Upper lobe of left lung (tissue), 6 donors: ENCODE results near the gene TMEM135. TPM values are rescaled to one million over a fixed set of nuclear protein-coding genes. Genes with fewer than 3 reads are reported as not detected.

Experiments
- ATAC-seq, 2 donors: fragments of 200-7000 bp; cut with Tn5 transposase; one replicate each; pipeline ENCODE4 v1.9.1; 2022; ENCODE audit warnings: mild to moderate bottlenecking in 2 of 2, moderate library complexity in 2 of 2; ENCODE audit not compliant: low FRiP score in 2 of 2
- DNase-seq, 2 donors: peaks; one replicate each; pipeline ENCODE4 v3.0.0-alpha.2; 2019 to 2020
- H3K27ac ChIP-seq, 4 donors: fragments of 200-600 bp; sonication (generic); one replicate each; pipeline ENCODE4 v1.5.1; 2016 to 2019
- H3K27me3 ChIP-seq, 4 donors: fragments of 200-600 bp; sonication (generic); one replicate each; pipeline ENCODE4 v1.5.1; 2017 to 2019
- H3K36me3 ChIP-seq, 4 donors: fragments of 200-600 bp; sonication (generic); one replicate each; pipeline ENCODE4 v1.5.1; 2016 to 2019
- H3K4me1 ChIP-seq, 4 donors: fragments of 200-600 bp; sonication (generic); one replicate each; pipeline ENCODE4 v1.5.1; 2018 to 2019
- H3K4me3 ChIP-seq, 4 donors: fragments of 200-600 bp; sonication (generic); one replicate each; pipeline ENCODE4 v1.5.1; 2017 to 2019; ENCODE audit warnings: mild to moderate bottlenecking in 2 of 4, moderate library complexity in 1 of 4
- H3K9me3 ChIP-seq, 4 donors: fragments of 200-600 bp; sonication (generic); one replicate each; pipeline ENCODE4 v1.5.1; 2018 to 2019
- EP300 ChIP-seq, 4 donors: sonication (generic); formaldehyde crosslinking; IDR thresholded peaks; one replicate each; pipeline ENCODE4 v1.5.1; 2017; ENCODE audit warnings: antibody characterized with exemption in 4 of 4, control low read depth in 2 of 4
- POLR2A ChIP-seq, 4 donors: fragments of 450-650 bp; IDR thresholded peaks; one replicate each; pipeline ENCODE4 v1.5.1; 2016 to 2017; ENCODE audit warnings: antibody characterized with exemption in 4 of 4, mild to moderate bottlenecking in 2 of 4
- POLR2AphosphoS5 ChIP-seq, 2 donors: sonication (generic); formaldehyde crosslinking; IDR thresholded peaks; one replicate each; pipeline ENCODE4 v1.5.1; 2017; ENCODE audit warnings: antibody characterized with exemption in 2 of 2
- WGBS, 2 donors: methylation state at CpG; one replicate each; pipeline ENCODE4 v1.1.5; 2017 to 2018; 5-methylcytosine and 5-hydroxymethylcytosine counted together
- total RNA-seq, 6 donors: library from RNA; depleted of rRNA in 4 of 6; stranded (reverse); fragments of >200 nt in 4 of 6; gene quantifications; one replicate each; pipeline versions ENCODE4 v1.1.0 to v1.2.1, GENCODE V29; 2016 to 2021
- TF ChIP-seq, protein P1 (sequence below), 6 experiments: fragments of 450-650 bp in 4 of 6; fragments of 200-600 bp in 2 of 6; sonication (generic) in 2 of 6; IDR thresholded peaks; one replicate each; pipeline ENCODE4 v1.5.1; 2016 to 2019; ENCODE audit warnings: antibody characterized with exemption in 6 of 6
- donor health status: DM: no; HTN: no; CAD: no; lungs with moderate emphysema.
- donor health status: DM: no; HTN: yes; CAD: no; lungs with severe emphysema.

TMEM135 gene
- total RNA-seq, 6 donors from 2014 or later = 12.6 to 33.5 (median 19.1) TPM

DNA sequence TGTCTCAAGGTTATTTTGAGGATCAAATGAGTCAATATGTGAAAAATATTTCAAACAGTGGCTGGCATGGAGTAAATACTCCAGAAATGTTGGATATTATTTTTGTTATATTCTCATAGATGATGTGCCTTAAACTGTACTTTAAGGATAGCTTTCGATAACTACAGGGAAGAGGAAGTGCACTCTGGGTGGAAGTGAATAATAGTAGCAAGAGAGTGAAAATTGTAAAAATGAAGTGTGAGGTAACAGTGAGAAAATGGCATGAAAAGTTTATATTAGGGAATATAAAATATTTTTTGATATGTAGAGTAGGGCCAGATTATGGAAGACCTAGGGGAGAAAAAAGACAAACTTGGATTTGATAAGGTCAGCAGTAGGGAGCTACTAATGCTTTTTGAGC, 258.9 kb downstream of the TMEM135 start:
- DNase-seq (no peak), ATAC-seq (no peak)
- TF ChIP-seq POLR2AphosphoS5 (IDR thresholded peaks at IDR 0.05) (no peak), EP300 (IDR thresholded peaks at IDR 0.05) (no peak), POLR2A (IDR thresholded peaks at IDR 0.05) (no peak)
- TF ChIP-seq, protein P1, sequence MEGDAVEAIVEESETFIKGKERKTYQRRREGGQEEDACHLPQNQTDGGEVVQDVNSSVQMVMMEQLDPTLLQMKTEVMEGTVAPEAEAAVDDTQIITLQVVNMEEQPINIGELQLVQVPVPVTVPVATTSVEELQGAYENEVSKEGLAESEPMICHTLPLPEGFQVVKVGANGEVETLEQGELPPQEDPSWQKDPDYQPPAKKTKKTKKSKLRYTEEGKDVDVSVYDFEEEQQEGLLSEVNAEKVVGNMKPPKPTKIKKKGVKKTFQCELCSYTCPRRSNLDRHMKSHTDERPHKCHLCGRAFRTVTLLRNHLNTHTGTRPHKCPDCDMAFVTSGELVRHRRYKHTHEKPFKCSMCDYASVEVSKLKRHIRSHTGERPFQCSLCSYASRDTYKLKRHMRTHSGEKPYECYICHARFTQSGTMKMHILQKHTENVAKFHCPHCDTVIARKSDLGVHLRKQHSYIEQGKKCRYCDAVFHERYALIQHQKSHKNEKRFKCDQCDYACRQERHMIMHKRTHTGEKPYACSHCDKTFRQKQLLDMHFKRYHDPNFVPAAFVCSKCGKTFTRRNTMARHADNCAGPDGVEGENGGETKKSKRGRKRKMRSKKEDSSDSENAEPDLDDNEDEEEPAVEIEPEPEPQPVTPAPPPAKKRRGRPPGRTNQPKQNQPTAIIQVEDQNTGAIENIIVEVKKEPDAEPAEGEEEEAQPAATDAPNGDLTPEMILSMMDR (IDR thresholded peaks at IDR 0.05) = no peak
- Histone ChIP-seq H3K27ac (no peak overlapping the region), H3K4me3 (no peak overlapping the region), H3K4me1 (peaks cover 0 to 6% (median 2%) of the 10 kb centered on the region in 4 donors), H3K9me3 (no peaks in the 10 kb centered on the region), H3K27me3 (no peaks in the 10 kb centered on the region), H3K36me3 (no peaks in the 10 kb centered on the region)
- 78 to 86% methylated on average over 1 of the region's 1 CpG for WGBS, 2 donors

DNA sequence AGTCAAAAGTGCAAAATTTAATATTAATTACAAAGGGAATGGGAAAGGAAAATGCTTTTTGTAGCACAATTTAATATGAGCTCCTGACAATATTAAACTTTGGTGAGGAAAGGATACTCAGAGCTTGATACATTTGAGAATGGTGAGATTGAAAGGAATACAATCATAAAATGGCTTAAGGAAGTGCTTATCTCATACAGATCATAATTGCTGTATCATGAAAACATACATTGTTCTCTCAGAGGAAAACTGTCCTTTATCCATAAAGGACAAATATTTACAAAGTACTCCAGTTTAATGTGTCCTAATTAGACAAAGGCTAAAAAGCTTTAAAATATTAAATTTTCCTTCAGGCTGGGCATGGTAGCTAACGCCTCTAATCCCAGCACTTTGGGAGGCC, 260.4 kb downstream of the TMEM135 start:
- H3K36me3 ChIP-seq = no peaks in the 10 kb centered on the region
- no peak for DNase-seq
- WGBS, 2 donors = 100% methylated on average over 1 of the region's 1 CpG
- no peaks in the 10 kb centered on the region for H3K27me3 ChIP-seq
- H3K4me1 ChIP-seq = peaks cover 0 to 6% (median 4%) of the 10 kb centered on the region in 4 donors
- no peak overlapping the region for H3K27ac ChIP-seq
- no peak for ATAC-seq
- H3K9me3 ChIP-seq = no peaks in the 10 kb centered on the region
- H3K4me3 ChIP-seq = no peak overlapping the region
- no peak for TF ChIP-seq EP300 (IDR thresholded peaks at IDR 0.05)

DNA sequence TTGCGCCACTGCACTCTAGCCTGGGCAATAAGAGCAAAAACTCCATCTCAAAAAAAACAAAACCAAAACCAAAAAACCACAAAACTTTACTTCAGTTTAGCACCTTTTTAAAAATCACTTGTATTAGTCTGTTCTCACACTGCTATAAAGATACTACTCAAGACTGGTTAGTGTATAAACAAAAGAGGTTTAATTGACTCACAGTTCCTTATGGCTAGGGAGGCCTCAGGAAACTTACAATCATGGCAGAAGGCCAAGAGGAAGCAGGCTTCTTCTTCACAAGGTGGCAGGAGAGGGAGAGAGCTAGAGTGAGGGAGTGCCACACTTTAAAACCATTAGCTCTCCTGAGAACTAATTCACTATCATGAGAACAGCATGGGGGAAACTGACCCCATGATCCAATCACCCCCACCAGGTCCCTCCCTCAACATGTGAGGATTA, 261.3 kb downstream of the TMEM135 start:
- Histone ChIP-seq H3K27ac (no peak overlapping the region), H3K27me3 (no peaks in the 10 kb centered on the region), H3K9me3 (no peaks in the 10 kb centered on the region), H3K4me3 (no peak overlapping the region), H3K4me1 (peaks cover 0 to 6% (median 4%) of the 10 kb centered on the region in 4 donors), H3K36me3 (no peaks in the 10 kb centered on the region)
- ATAC-seq (no peak), DNase-seq (no peak)
- TF ChIP-seq POLR2A (IDR thresholded peaks at IDR 0.05) (no peak), POLR2AphosphoS5 (IDR thresholded peaks at IDR 0.05) (no peak), EP300 (IDR thresholded peaks at IDR 0.05) (no peak)
- TF ChIP-seq, protein P1 (IDR thresholded peaks at IDR 0.05) = no peak
- 82 to 93% methylated on average over 1 of the region's 1 CpG for WGBS, 2 donors

DNA sequence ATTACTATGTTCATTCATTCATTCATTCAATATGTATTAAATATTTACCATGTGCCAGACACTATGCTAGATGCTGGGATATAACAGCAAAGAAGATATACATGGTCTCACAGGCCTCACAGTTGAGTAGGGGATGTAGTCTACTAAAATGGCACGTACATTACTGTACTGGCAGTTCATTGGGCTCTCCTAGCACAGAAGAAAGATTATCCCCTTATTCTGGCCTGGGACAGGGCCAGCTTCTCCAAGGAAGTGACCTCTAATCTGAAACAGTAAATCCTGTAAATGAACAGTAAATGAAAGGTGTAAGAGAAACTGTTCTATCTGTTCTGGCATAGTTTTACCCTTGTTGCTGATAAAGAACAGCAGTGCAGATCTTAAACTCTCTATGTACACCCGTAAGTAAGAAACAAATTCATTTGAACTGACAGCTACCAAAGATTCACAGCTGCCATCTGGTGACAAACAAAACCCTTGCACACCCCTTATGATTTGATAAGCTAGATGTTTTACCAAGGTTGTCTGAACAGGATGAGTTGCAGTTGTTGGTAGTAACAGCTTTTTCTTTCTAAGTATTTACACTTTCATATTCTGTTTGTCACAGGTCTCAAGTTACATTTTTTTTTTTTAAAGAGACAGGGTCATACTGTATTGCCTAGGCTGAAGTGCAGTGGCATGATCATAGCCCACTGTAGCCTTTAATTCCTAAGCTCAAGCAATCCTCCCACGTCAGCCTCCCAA, 263.1 kb downstream of the TMEM135 start:
- DNase-seq (no peak), ATAC-seq (no peak)
- 75 to 76% methylated on average over 3 of the region's 3 CpGs for WGBS, 2 donors
- H3K36me3 ChIP-seq = no peaks in the 10 kb centered on the region
- H3K27ac ChIP-seq = no peak overlapping the region
- H3K27me3 ChIP-seq = no peaks in the 10 kb centered on the region
- H3K4me1 ChIP-seq = peaks cover 0 to 10% (median 4%) of the 10 kb centered on the region in 4 donors
- TF ChIP-seq EP300 (IDR thresholded peaks at IDR 0.05) (no peak), POLR2AphosphoS5 (IDR thresholded peaks at IDR 0.05) (no peak), POLR2A (IDR thresholded peaks at IDR 0.05) (no peak)
- TF ChIP-seq, protein P1 (IDR thresholded peaks at IDR 0.05) = no peak
- H3K4me3 ChIP-seq = no peak overlapping the region
- no peaks in the 10 kb centered on the region for H3K9me3 ChIP-seq

DNA sequence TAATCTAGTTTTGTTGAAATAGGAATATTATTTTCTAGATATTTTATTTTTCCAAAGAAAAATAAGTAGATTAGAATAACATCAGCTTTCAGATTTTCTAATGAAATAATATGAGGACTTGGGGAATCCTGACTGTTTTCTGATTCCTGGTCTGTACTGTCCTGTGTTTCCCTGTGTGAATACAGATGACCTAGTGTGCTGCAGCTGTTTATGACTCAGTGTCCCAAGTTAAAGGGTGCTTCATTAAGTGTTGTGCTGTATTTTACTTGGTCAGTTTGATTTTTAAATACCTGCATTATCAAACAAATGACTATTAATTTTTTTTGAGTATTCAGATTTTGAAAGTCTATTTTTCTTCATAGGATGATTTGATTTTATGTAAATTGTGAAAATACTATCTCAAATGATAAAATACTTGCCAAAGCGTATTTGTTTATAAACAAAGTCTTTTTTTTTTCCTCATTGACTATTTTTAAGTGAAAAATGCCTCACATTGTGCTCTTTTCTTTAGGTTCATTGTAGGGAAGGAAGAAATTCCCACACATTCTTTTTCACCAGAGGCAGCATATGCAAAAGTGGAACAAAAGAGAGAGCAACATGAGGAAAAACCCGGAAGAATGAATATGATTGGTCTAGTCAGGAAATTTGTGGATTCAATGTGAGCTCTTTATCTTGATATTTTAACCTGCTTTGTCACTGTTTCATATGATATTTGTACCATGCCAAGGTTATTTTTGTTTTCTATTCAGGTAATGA, 264.2 kb downstream of the TMEM135 start:
- TF ChIP-seq POLR2AphosphoS5 (IDR thresholded peaks at IDR 0.05) (no peak), POLR2A (IDR thresholded peaks at IDR 0.05) (no peak), EP300 (IDR thresholded peaks at IDR 0.05) (no peak)
- TF ChIP-seq, protein P1 (IDR thresholded peaks at IDR 0.05) = no peak
- WGBS, 2 donors = 25 to 35% methylated on average over 2 of the region's 2 CpGs
- Histone ChIP-seq H3K36me3 (no peaks in the 10 kb centered on the region), H3K4me3 (no peak overlapping the region), H3K9me3 (no peaks in the 10 kb centered on the region), H3K27me3 (no peaks in the 10 kb centered on the region), H3K27ac (no peak overlapping the region), H3K4me1 (peaks cover 6 to 11% (median 9%) of the 10 kb centered on the region in 4 donors)
- peak in 1 of 2 donors; percentile 46 for ATAC-seq
- no peak for DNase-seq
